AG10803 (cell line): Measurements from ENCODE around the gene AFAP1.

Experiments used
- DNase-seq: peaks from one replicate; pipeline ENCODE4 v3.0.0; 2010; ENCODE audit warnings: low read depth
- H3K4me3 ChIP-seq: 2 replicates; pipeline ENCODE4 v1.5.1; 2011; ENCODE audit warnings: mild to moderate bottlenecking, low read length, control low read depth
- CTCF ChIP-seq: conservative IDR thresholded peaks from 2 replicates; pipeline ENCODE4 v1.5.1; 2011; ENCODE audit warnings: mild to moderate bottlenecking, low read length, control low read depth, inconsistent platforms

Gene AFAP1

GRCh38 chr4:7814451-7814850 is 125.2 kb downstream of the AFAP1 start:
- no peak for DNase-seq

GRCh38 chr4:7813674-7814073 is 126.0 kb downstream of the AFAP1 start:
- H3K4me3 ChIP-seq, result no peak overlapping the region
- no peak for TF ChIP-seq CTCF
- peak; percentile 52 for DNase-seq

More at GRCh38 chr4:7814451-7814850, 125.2 kb downstream of the AFAP1 start:
- no peak overlapping the region for H3K4me3 ChIP-seq
- TF ChIP-seq CTCF, result no peak

- DNase-seq, result no peak
- H3K4me3 ChIP-seq, result no peak overlapping the region
- no peak for TF ChIP-seq CTCF
These were observed 126.7 kb downstream of the AFAP1 start for GRCh38 chr4:7812921-7813320.

GRCh38 chr4:7812231-7812857 is 127.3 kb downstream of the AFAP1 start:
- no peak overlapping the region for H3K4me3 ChIP-seq
- peak; percentile 33 for DNase-seq

GRCh38 chr4:7811536-7812191 is 128.0 kb downstream of the AFAP1 start:
- no peak for TF ChIP-seq CTCF
- H3K4me3 ChIP-seq, result no peak overlapping the region
- DNase-seq, result peak; percentile 83

More at GRCh38 chr4:7812231-7812857, 127.3 kb downstream of the AFAP1 start:
- no peak for TF ChIP-seq CTCF

GRCh38 chr4:7810783-7811535 is 128.7 kb downstream of the AFAP1 start:
- no peak overlapping the region for H3K4me3 ChIP-seq
- DNase-seq, result no peak
- no peak for TF ChIP-seq CTCF

- TF ChIP-seq CTCF, result no peak
- H3K4me3 ChIP-seq, result no peak overlapping the region
- peak; percentile 67 for DNase-seq
These were observed 130.9 kb downstream of the AFAP1 start for GRCh38 chr4:7808752-7809151.
